GM21515 (cell line): Measurements from ENCODE around the gene KIAA1217.

Source experiments
- ATAC-seq: cut with Tn5 transposase; IDR thresholded peaks from one replicate; pipeline ENCODE4 v1.9.1; 2021; ENCODE audit not compliant: unreplicated experiment

Gene KIAA1217

DNA sequence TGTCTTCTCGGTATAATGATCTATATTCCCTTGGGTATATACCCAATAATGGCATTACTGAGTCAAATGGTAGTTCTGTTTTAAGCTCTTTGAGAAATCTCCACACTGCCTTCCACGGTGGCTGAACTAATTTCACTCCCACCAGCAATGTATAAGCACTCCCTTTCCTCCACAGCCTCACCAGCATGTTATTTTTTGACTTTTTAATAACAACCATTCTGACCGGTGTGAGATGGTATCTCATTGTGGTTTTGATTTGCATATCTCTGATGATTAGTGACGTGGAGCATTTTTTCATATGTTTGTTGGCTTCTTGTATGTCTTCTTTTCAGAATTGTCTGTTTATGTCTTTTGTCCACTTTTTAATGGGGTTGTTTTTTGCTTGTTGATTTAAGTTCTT is 33.6 kb downstream of the KIAA1217 start:
- ATAC-seq: no peak

DNA sequence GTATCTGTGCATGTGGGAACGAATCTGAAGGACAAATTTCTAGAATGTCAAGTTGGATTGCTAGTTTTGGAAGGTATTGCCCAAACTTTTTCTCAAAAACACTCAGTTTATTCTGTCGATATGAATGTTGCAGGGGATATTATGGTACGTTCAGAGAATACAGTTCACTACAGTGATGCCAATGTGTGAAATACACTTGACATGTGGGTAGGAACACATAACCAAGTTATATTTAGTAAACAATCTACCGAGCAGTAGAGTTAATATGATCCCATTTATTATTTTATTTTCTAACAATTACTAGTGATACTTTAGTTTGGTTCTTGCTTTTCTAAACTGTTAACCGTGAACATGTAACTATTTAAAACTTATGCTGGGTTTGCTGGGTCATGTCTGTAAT is 37.4 kb downstream of the KIAA1217 start:
- ATAC-seq: no peak

DNA sequence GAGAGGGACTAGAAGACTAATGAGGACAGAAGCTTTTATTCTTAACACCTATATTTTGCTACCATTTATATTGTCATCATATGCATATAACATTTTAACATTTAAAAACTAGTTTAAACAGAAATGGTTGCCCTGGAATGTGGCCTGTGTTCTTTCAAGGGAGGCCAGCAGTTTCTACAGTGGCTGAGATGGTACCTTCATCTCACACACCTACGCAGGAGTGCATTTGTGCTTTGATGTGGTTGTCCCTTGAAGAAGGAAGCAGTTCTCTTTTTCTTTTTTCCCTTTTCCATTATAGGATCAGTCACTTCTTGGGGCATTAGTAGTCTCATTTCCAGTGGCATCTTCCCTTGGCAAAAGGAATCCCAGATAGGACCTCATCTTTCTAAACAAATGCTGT is 38.9 kb downstream of the KIAA1217 start:
- ATAC-seq: no peak

DNA sequence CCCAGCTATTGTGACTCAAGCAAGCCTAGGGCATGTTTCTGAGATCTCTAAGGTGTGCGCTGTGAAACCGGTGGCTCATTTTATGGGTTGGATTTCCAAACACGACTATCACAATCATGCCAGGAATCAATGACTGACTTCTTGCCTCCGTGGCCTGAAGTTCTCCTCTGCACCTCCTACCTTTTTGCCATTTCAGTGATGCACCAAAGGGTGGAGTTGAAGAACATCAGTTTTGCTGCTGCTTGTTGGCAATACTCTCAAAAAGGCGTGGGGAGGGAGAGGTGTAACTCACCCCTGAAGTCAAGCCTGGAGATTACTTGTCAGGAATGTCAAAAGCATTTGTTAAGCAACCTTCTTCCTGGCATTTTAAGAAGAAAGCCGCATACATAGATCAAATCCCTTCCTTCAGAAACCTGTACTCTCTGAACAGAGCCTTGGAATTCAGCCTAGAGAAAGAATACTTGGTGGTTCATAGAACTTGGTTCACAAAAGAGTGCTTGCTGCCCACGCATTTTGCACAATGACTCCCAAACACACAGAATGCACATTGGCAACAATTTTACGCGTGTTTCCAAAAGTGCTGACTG is 41.0 kb downstream of the KIAA1217 start:
- ATAC-seq: no peak

DNA sequence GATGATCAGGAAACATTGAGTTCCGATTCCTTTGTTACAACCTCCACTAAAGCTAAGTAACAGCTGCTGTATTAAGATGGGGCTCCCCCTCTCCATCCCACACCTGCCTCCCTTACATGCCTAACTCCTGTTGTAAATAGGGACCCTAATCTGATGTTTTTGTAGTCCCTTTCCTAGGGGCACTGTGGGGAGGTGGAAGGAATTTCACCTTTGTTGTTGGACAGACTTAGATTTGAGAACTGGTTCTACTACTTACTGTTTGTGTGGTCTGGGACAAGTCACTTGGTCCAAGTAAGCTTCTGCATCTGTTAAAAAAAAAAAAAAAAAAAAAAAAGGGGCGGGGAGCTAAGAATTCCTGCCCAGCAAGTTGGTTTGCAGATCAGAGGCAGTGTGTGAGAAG is 42.6 kb downstream of the KIAA1217 start:
- no peak for ATAC-seq

DNA sequence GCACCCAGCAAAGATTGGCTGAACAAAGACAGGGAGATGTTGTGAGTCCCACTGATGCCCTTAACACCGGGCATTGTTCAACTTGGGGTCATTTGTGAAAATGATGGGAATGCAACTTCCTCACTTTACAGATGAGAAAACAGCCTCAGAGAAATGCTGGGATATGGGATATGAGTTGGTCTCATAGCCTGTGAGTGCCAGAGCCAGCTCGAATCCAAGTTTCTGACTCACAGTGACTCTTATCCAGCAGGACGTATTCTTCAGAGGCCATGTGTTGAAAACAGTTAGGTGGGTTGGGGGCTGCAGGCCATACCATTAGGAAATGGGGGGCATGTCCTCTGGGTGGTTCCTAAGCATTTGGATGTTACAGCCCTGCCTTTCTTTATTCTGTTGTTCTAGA is 45.2 kb downstream of the KIAA1217 start:
- ATAC-seq: no peak

DNA sequence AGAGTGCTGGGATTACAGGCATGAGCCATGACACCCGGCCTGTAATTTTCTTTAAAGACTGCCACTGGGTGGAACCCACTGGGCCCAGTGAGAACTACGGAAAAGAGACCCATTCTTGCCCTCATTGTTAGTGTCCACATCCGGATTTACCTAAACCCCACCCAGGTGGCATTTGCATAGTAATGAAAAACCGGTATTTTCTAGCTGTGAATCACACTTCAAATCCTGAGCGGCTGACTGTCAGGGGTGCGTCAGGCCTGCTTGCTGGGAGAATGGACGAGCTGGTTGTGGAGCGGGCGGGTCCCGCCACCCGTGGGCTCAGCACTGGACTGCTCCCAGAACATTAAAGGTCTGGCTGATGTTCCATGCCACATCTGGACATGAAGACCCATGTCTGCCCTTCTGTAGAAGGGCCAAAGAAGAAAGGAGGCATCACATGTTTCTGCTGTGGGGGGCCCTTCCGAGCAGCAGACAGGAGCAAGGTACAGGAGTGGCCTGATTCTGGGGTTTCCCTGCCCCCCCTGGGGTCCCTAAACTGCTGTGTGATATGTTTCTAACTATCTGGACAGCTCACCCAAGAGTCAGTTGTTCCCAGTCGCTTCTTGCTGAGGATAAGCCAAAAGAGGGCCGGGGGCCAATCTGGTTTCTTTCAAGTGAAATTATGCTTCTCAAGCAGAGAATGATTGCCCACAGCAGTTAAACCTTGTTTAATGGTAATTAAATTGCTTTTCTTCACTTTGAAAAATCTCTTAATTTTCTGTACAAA is 46.4 kb downstream of the KIAA1217 start:
- ATAC-seq: no peak

DNA sequence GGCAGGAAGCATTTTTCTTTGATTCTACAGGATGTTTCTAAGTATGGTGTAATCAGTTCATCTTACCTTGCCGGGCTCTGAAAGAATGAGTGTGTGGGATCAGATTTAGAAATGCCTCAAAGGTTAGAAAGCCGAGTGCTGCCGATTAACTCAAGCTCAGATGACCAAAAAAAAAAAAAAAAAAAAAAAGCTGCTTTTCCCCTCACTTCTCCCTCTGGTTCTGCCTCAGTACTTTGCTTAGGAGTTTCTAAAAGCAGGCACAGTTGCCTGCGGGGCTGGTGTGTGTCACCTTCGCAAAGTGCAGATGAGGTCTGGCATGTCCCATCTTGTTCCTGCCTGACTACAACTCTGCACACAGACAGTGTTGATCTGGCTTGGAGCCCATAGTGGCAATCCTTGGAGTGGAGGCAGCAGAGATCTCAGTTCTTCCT is 47.0 kb downstream of the KIAA1217 start:
- no peak for ATAC-seq

DNA sequence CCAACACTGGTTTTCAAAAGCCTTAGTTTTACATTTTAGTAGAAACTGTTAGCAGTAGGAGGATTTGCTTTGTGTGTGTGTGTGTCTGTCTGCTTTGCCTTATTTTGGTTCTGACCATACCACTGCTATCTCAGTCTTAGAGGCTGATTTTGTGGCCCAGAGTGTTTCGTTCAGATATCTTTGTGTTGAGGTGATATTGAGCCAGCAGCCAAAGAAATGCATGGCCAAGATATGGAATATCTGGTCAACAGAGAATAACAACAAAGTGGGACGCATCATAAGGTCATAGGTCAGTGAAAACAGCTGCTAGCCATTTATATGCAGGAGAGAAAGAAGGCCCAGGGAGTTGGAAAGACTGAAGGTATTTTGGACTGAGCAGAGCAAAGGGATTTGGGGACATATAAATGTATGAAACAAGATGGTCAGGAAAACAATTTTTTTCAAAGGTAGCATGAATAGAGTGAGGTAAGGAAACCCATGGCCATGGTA is 47.7 kb downstream of the KIAA1217 start:
- ATAC-seq: no peak

DNA sequence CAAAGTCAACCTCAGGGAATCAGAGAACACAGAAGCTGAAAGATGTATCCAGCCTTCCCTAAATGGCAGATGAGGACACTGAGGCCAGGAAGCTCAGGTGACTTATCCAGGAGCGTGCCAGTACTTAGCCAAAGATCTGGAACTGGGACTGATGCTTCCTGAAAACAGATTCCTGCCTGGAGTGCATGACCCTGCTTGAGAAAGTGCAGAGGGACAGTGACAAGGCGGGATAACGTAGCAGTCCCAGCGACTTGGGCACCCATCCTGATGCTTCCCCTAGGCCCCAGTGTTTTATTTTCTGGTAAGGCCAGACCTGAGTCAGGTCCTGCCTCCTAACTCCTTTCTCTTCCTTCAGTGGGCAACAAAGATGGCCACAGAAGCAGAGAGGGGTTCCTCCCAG is 48.6 kb downstream of the KIAA1217 start:
- no peak for ATAC-seq

DNA sequence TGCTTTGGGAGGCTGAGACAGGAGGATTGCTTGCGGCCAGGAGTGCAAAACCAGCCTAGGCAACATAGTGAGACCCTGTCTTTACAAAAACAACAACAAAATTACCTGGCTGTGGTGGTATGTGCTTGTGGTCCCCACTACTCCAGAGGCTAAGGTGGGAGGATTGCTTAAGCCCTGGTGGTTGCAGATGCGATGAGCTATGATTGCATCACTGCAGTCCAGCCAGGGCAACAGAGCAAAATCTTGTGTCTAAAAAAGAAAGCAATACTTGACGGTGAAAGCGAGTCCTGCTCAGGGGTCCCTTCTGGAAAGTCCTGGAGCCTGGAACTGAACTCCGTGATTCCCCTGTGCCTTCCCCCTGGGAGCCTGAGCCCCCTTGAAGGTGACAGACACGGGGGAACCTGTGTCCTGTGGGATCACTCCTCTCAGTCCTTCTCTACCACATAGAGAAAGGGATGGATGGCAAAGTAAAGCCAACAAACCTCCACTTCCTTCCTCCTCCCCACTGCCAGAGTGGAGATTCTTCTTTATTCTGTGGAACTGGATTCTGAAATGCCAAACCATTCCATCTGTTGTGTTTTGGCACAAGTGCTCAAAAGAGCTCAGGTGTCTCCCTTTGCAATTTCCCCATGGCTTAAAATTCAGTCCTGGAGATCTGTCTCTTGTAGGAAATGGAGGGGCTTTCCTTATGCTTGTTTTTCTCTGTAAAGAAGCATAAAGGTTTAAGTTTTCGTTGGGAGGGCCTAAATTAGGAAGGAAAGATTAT is 50.6 kb downstream of the KIAA1217 start:
- no peak for ATAC-seq

DNA sequence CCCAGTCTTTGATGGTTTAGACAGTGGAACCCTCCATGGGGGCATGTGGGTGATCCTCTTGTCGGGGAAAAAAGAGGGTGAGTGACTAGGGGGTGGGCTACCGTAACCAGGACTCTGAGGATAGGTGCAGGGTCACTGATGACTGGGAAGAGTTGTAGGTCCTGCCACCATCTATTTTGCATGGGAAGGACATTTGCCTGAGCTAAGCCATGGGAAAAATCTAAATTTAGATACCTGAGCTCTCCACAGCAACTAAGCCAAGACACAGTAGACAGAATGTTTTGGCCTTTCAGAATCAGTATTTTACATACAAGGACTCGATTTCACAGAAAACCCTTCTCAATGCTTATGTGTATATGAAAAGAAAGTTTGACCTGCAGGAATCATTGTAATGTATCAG is 52.7 kb downstream of the KIAA1217 start:
- no peak for ATAC-seq

DNA sequence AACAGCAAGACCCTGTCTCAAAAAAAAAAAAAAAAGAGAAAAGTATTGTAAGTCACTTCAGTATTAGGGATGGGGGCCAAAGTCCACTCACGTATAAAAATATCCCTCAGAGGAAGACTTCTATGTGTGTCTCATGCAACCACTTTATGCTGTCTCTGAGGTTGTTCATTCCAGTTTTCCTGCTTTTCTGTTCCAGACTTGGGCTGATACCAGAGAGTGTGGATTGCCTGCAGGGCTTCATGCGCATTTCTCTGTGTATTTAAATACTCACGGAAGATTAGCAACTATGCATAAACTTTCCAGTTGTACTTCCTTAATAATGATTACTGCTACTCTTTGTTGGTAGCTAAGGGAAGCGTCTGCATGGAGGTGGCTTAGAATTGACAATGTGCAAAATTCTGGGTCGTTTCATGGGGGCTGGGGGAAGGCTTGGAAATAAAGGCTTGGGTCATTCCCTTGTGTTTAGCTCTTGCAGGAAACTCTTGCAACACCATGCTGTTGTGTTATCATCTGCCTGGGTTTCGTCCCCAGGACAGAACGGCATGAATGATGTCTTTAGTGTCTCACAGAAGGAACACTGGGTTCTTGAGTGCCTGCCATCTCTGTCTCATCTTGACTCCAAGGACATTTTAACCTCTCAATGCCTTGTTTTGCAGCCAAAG is 54.1 kb downstream of the KIAA1217 start:
- ATAC-seq: no peak

DNA sequence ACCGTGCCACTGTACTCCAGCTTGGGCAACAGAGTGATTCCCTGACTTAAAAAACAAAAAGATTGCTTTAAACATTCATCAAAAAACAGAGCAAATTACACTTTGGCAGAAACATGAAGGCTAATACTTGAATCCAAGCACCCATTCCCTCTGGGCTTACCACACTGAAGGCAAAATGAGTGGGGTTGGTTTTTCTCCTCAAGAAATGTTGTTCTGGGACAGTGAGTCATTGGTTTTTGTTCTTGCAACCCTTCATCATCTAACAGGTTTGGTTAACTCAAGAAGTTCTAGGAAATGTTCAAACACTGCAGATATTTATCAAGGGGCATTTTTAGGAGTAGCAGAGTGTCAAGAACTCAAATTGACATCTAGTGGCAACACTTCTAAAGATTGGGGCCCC is 60.5 kb downstream of the KIAA1217 start:
- ATAC-seq: no peak

DNA sequence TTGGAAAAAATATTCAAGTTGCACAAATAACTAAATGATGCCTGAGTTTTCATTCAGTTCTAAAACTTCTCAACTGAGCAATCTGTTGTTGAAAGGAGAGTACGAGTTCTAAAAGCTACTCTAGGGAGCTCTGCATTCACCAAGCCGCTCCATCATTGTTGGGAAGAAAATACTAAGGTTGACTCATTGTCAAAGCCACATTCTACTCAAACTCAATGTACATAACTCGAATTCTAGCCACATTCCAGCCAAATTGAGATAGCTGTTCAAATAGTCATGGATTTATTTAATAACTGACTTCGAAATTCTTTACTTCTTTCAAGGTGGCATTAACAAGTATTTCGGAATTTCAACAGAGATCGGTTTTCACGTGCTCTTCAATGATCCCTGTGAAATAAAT is 63.4 kb downstream of the KIAA1217 start:
- ATAC-seq: no peak

DNA sequence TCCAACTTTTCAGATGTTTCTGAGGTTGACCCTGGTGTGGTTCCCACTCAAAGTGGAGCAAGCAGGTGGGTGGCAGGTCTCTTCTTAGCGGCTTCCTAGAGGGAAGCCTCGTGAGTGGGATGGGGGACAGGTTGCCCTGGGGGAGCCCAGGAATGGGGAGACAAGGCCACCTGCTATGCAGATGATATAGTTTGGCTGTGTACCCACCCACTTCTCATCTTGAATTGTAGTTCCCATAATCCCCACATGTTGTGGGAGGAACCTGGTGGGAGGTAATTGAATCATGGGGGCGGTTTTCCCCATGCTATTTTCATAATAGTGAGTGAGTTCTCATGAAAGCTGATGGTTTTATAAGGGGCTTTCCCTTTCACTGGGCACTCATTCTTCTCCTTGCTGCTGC is 68.3 kb downstream of the KIAA1217 start:
- ATAC-seq: no peak

DNA sequence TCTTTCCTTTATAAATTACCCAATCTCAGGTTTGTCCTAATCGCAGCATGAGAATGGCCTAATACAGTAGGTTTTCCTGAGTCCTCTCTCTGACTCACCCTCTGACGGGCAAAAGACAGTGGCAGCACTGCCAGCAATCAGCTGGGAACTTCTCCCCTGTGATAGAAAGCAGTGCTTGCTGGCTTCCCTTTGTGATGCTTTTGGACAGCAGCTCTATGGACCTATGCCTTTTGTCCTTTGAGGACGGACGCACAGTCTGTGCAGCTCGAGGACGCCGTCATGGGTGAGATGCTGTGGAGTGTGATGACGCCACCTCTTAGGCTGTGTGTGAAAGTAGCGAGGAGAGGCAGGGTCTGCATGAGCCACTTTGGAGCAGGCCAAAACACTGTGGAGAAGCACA is 68.8 kb downstream of the KIAA1217 start:
- no peak for ATAC-seq

DNA sequence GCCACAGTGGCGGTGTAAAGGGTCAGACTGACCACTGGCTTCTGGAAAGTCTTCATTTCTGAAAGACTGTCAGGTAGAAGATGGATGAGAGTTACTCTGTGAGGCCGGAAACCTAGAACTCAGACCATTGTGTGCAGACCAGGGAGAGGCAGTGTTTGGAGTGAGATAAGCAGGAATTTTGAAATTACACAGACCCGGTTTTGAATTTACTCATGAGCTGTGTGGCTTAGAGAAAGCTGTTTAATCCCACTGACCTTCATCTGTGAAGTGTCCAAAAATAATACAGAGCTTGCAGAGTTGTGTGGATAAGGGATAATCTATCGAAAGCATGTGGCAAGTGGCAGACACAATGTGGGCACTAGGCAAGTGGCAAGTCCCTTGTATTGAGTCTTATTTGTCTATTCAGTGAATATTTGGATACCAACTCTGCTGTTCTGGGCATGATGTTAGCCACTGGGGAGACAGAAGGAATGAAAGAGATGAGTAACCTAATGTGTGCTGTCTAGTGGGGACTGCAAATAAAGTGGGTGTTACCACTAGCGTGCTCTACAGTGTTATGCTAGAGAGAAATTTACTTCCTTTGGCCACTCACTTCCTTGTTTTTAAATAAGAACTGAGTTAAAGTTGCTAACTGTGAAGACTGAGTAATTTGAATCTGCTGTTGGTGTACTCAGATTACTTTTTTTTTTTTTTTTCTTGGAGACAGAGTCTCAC is 69.4 kb downstream of the KIAA1217 start:
- ATAC-seq: no peak

DNA sequence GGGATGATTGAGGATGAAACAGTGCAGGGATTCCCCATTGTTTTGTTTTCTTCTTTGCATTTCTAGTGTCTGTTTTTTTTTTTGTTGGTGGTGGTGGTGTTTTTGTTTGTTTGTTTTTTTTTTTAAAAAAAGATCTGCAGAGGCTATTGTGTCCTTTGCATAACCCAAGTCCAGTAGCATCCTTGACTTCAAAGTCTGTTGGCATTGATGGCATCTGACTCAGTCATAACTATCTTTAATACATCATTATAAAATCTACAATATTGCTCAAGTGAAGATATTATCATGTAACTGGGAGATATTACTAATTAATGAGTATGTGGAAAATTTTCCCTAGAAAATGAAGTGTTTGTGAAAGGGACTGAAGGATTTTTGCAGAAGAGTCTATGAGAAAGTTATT is 70.2 kb downstream of the KIAA1217 start:
- ATAC-seq: no peak

DNA sequence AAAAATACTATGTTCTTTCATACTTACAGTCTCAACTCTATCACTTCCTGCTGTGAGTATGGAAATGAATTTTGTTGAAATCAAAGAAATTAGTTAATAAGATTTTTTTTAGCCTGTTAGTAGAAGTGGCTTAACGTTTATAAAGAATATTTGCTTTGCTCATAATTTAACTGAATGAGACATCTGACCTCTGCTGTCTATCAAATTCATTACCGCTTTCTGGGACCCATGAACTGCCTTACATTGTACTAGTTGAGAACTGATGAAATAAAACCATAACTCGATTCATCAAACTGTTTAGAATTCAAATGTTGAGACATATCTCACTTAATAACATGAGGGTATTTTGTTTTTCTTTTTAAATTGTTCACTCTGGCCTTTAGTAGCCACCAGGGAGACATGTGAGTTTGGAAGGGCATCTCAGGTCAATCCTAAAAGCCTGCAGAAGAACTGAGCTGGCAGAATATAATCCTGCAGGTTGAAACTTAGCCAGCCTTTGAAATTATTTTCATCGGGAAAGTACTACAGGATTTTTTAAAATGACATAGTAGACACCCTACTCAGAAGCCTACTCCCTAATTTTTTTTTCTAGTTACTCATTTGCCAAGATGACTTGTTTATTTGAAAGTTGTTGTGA is 78.7 kb downstream of the KIAA1217 start:
- no peak for ATAC-seq
